ENCODE data around the gene POU3F2.

Gene POU3F2

DNA sequence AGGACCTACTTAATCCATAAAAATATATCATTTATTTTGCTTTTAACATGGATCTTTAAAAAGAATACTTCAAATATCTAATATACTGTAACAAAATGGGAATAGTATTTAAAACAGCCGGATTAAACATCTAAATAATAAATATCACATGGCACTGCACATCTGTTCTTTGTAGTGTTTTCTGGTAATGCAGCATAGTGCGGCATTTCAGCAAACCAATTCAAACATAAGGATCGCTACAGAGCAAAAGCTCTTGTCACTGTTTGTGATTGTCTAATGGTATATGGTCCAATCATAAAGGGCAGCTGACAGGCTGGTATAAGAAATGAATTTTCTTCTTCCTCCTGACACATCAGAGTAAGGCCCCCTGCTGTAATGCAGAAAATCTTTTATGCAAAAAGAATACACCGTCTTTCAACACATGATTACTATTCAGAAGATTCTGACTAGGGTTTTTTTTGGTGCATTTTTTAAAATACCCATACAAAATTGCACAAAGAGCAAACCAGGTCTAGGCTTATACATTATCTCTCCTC lies 40.0 kb upstream of the POU3F2 start:
- Histone ChIP-seq H3F3A (ENCODE audit: control insufficient read depth, insufficient read depth) (no peaks in the 10 kb centered on the region), H4K20me1 (ENCODE audit: control insufficient read depth, insufficient read depth, low read depth, low read length) (no peaks in the 10 kb centered on the region), H3K27ac (ENCODE audit: low read depth, low read length) (no peak overlapping the region), H3K9me2 (replicated peaks; ENCODE audit: control insufficient read depth, low read length) (no peaks in the 10 kb centered on the region), H3K4me3 (ENCODE audit: low read length) (no peak overlapping the region), H3K9me3 (ENCODE audit: control insufficient read depth, insufficient read depth, low read length) (no peaks in the 10 kb centered on the region), H3K79me2 (ENCODE audit: control insufficient read depth, low read length) (no peaks in the 10 kb centered on the region), H3K4me1 (ENCODE audit: control insufficient read depth, low read length) (no peaks in the 10 kb centered on the region), H3K27me3 (ENCODE audit: control insufficient read depth, low read length) (no peaks in the 10 kb centered on the region), H3K36me3 (ENCODE audit: control insufficient read depth, low read length) (no peaks in the 10 kb centered on the region), H3K4me2 (ENCODE audit: low read length) (no peak overlapping the region)
- TF ChIP-seq EZH2phosphoT487 (IDR thresholded peaks at IDR 0.05; ENCODE audit: borderline replicate concordance, low read length), result no peak
- TF ChIP-seq, protein P1, sequence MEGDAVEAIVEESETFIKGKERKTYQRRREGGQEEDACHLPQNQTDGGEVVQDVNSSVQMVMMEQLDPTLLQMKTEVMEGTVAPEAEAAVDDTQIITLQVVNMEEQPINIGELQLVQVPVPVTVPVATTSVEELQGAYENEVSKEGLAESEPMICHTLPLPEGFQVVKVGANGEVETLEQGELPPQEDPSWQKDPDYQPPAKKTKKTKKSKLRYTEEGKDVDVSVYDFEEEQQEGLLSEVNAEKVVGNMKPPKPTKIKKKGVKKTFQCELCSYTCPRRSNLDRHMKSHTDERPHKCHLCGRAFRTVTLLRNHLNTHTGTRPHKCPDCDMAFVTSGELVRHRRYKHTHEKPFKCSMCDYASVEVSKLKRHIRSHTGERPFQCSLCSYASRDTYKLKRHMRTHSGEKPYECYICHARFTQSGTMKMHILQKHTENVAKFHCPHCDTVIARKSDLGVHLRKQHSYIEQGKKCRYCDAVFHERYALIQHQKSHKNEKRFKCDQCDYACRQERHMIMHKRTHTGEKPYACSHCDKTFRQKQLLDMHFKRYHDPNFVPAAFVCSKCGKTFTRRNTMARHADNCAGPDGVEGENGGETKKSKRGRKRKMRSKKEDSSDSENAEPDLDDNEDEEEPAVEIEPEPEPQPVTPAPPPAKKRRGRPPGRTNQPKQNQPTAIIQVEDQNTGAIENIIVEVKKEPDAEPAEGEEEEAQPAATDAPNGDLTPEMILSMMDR (IDR thresholded peaks at IDR 0.05; ENCODE audit: low read depth, low read length, poor library complexity, severe bottlenecking), result no peak

DNA sequence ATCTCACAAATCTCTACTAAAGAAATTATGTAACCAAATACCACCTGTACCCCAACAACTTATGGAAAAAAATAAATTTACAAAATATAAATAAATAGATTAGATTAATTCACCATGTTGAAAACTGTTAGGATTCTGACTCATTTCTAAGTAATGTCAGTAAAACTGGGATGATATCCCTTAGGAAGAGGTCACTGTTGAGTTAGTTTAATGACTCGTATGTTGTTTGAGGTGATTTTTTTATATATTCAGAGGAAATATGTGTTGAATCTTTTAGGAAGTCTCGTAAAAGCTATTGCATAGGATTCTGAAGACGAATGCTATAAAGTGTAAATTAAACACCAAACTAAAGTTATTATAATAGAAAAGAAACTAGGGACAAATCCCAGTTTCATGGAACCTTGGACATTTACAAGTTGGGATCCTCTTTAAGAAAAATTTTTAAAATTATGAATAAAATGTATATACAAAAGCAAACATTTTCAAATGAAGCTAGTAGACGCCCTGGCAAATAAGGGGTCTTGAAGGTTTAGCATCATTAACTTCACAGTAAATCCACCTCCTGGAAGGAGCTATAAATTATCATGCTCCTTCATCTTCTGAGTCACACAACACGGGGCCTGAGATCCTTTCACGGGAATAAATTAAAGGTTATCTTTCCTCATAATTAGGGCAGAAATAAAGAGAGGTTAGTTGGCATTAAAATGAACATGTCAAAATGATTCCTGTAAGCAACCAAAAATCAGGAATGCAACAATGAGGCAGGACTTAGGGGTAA lies 37.0 kb upstream of the POU3F2 start:
- TF ChIP-seq, protein P1 (IDR thresholded peaks at IDR 0.05; ENCODE audit: low read depth, low read length, poor library complexity, severe bottlenecking), result no peak
- TF ChIP-seq EZH2phosphoT487 (IDR thresholded peaks at IDR 0.05; ENCODE audit: borderline replicate concordance, low read length), result no peak

DNA sequence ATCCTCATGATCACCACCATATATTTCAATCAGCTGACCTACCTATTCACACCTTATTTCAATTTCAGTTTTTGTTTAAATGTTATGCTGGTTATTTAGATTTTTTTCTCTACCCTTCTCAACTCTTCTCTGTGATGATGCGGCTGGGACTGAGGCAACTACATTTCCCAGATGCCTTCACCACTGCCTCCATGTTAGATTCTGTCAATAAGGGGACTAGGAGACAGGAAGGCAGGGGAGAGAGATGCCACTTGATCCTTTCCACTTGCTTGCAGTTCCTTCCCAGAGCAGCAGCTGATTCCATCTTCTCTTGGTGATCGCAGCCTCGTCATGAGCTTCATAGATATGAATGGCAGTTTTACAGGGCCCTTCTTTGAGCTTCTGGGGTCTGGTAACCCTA lies 33.5 kb upstream of the POU3F2 start:
- Histone ChIP-seq H3K4me1 (ENCODE audit: control insufficient read depth, low read length) (no peaks in the 10 kb centered on the region), H3K4me2 (ENCODE audit: low read length) (no peak overlapping the region), H3F3A (ENCODE audit: control insufficient read depth, insufficient read depth) (no peaks in the 10 kb centered on the region), H4K20me1 (ENCODE audit: control insufficient read depth, insufficient read depth, low read depth, low read length) (no peaks in the 10 kb centered on the region), H3K4me3 (ENCODE audit: low read length) (no peak overlapping the region), H3K9me3 (ENCODE audit: control insufficient read depth, insufficient read depth, low read length) (no peaks in the 10 kb centered on the region), H3K9me2 (replicated peaks; ENCODE audit: control insufficient read depth, low read length) (no peaks in the 10 kb centered on the region), H3K27ac (ENCODE audit: low read depth, low read length) (no peak overlapping the region), H3K79me2 (ENCODE audit: control insufficient read depth, low read length) (no peaks in the 10 kb centered on the region), H3K27me3 (ENCODE audit: control insufficient read depth, low read length) (no peaks in the 10 kb centered on the region), H3K36me3 (ENCODE audit: control insufficient read depth, low read length) (no peaks in the 10 kb centered on the region)
- no peak for TF ChIP-seq EZH2phosphoT487 (IDR thresholded peaks at IDR 0.05; ENCODE audit: borderline replicate concordance, low read length)
- TF ChIP-seq, protein P1 (IDR thresholded peaks at IDR 0.05; ENCODE audit: low read depth, low read length, poor library complexity, severe bottlenecking), result no peak

More for the DNA sequence above, 37.0 kb upstream of the POU3F2 start:
- H3K79me2 ChIP-seq (ENCODE audit: control insufficient read depth, low read length), result no peaks in the 10 kb centered on the region
- H3K4me2 ChIP-seq (ENCODE audit: low read length), result no peak overlapping the region
- no peaks in the 10 kb centered on the region for H4K20me1 ChIP-seq (ENCODE audit: control insufficient read depth, insufficient read depth, low read depth, low read length)
- H3F3A ChIP-seq (ENCODE audit: control insufficient read depth, insufficient read depth), result no peaks in the 10 kb centered on the region
- H3K9me3 ChIP-seq (ENCODE audit: control insufficient read depth, insufficient read depth, low read length), result no peaks in the 10 kb centered on the region
- no peak overlapping the region for H3K4me3 ChIP-seq (ENCODE audit: low read length)
- no peaks in the 10 kb centered on the region for H3K27me3 ChIP-seq (ENCODE audit: control insufficient read depth, low read length)
- no peaks in the 10 kb centered on the region for H3K9me2 ChIP-seq (replicated peaks; ENCODE audit: control insufficient read depth, low read length)
- no peaks in the 10 kb centered on the region for H3K36me3 ChIP-seq (ENCODE audit: control insufficient read depth, low read length)
- H3K27ac ChIP-seq (ENCODE audit: low read depth, low read length), result no peak overlapping the region
- no peaks in the 10 kb centered on the region for H3K4me1 ChIP-seq (ENCODE audit: control insufficient read depth, low read length)
